GM18870 (cell line): ENCODE data around the gene ETV7.

Source experiments
- ATAC-seq: cut with Tn5 transposase; IDR thresholded peaks from one replicate; pipeline ENCODE4 v1.9.1; 2021; ENCODE audit warnings: moderate library complexity; ENCODE audit not compliant: unreplicated experiment

Gene ETV7

DNA sequence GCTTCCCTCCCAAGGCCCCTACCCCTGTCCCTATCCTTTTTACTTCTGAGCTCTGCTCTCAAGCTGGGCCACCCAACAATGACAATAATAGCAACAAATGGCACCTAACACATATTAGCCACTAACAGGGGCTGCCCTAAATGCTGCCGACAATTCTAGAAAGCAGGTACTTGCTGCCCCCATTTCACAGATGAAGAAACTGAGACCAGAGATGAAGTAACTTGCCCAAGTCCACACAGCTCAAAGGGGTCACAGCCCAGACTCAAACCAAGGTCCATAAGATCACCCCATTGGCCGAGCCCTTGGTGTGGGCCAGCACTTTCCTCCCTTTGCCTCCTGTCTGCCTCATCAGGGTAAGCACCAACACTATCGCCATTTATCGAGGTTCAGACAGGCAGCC, 62.8 kb downstream of the ETV7 start:
- ATAC-seq: no peak

DNA sequence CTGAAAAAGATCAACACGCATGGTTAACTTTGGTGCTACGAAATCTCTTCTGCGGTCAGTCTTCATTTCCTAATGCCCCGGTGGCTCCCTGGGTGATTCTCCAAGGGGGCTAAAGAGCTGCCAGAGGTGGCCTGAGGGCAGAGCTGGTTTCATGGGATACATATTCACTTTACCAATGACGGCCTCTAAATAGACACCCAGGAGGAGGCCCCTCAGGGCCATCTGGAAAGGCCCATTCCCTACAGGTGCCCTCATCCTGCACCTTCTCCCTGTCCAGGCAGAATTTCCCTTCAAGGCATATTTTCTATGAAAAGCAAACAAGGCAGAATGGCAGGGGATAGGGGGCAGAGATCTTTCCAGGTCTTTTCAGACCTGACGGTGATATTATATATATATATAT, 63.3 kb downstream of the ETV7 start:
- ATAC-seq: no peak

DNA sequence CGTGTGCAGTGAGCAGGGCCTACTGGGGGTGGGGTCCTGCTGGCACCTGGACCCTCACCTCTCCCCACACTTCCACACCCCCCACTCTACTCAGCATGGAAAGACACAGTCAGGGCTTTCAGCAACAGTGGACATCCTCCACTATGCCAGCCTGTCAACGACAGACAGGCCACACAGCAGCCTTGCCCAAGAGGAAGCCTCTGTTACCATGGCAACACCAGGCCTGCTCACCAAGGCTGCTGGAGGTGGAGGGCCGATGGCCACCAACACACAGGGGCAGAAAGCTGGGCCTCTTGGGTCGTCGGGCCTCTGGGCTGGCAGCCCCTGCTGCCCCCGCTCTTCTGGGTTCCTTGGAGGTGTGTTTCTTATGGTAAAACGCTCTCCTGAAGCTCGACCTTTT, 64.4 kb downstream of the ETV7 start:
- ATAC-seq: no peak

DNA sequence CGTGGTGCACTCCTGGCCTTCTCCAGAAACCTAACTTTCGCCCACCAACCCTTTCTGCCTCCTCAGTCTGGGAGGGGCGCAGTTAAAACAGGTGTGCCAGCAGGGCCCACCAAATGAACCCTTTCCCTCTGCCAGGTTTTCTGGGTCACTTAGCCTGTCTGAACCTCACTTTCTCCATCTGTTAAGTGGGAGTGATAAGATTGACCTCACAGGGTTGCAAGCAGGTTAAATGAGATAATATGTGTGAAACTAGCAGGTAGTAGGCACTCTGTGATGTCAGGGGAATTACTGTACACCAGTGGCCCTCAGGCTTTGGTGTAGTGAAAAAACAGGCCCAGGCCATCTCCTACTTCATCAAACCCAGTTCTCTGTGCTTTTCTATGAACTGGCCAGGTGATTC, 64.9 kb downstream of the ETV7 start:
- ATAC-seq: no peak

DNA sequence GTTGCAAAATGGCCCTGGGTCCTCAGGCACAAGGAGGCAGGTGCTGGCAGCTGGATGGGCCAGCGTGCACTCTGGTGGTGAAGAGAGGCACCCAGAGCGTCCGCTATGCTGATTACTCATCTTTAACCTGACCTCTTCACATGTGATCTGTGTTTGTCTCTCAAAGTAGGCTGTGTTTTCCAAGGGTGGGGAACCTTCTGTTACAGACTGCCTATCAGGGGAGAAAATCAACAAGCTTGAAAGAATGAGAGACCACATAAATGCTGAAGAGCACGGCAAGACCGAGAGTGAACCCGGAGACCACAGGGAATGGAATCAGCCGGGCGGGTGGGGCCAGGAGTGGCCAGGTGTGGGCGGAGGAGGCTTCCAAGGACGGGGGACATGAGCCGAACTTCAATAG, 67.0 kb downstream of the ETV7 start:
- no peak for ATAC-seq

DNA sequence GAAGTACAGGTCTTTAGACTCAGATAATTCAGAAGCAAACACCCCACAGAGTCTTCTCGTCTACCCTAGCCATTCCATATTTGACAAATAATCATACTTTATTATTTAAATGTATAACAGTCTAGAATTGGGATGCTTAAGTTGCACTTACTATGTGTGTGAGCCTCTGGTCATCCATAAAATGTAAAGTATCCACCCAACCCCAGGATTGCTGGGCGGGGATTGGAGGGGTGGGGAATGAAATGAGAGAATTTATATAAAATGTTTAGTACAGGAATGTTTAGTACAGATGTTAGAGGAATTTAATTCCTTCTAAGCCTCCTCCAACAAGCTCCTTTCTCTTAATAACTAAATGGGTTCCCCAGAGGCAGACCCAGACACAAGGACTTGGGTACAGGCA, 67.6 kb downstream of the ETV7 start:
- no peak for ATAC-seq

DNA sequence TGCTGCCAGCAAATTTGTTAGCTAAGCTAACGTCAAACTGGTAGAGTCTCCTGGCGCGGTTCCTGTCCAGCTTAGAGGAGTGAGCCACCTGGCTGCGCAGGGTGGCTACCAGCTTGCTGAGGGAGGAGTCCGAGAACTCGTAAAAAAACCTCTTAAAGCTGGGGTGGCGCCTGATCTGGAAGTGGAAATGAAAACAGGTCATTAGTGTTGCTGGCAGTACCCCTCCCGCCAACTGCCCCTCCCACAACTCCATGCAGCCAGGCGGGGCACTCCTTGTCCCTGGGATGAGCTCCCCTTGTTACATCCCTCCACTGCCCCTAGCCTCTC, 68.1 kb downstream of the ETV7 start:
- no peak for ATAC-seq

DNA sequence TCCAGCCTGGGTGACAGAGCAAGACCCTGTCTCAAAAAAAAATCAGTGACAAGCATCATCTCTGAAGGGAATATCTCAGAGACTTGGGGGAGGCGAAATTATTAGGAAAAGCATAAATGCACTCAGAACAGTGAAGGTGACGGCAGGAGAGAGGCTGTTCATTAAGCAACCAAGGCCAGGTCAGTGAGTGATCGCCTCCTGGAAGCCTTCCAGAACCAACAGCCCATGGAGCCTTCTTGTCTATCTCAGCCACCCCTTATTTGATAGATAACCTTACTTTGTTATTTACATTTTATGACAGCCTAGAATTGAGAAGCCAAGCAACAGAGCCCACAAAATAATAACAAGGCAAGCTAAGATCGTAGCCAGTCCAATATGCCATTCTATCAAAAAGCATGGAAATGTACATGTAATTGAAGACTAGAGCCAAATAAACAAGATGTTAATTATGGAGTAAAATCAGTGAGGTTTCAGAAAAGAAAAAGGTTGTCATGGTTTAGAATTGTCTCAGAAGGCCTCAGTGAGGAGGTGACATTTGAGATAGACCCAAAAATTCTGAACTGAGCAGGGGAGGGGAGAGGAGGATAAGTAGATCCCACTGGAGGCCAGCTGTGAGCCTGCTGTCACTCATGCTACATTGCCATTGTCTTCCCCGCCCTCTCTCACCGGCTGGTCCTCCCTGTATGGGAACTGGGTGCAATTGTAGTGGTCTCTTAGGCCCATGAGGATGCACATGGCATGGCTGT, 68.6 kb downstream of the ETV7 start:
- ATAC-seq: no peak

DNA sequence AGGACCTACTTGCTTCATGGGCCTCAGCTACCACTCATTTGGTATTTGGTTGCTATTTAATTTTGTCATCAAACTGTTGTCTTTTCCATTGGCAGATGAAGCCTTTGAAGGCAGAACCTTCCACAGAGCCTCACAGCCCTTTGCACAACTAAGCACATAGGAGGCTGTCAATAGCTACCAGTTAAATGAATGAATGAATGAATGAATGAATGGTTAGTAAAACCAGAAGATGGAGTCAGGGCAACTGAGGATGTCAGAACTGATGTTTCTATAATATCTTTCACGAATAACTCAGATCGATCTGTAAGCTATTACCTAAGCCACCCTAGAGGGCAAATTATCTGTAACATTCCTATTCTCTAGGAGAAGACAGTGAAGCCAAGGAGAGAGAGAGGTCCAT, 69.8 kb downstream of the ETV7 start:
- ATAC-seq: no peak
